A204.1 (cell line): ENCODE data around the gene CYB5R3.

Experiments
- FAIRE-seq: peaks from 2 replicates; lab custom pipeline; 2012; peaks lifted over from hg19 to GRCh38; lab: Jason Lieb, UNC

Gene CYB5R3

GRCh38 chr22:42649246-42650099 is at the start of gene CYB5R3:
TSS of gene CYB5R3 (minus strand) at chr22:42649392. CDS start at chr22:42649315, 77 bp downstream.
- FAIRE-seq, result no peak

GRCh38 chr22:42697542-42698013 is 48.4 kb upstream of the CYB5R3 start:
- FAIRE-seq, result no peak

- no peak for FAIRE-seq
Measured at GRCh38 chr22:42696331-42696967, 47.3 kb upstream of the CYB5R3 start.

GRCh38 chr22:42695294-42695693 is 46.1 kb upstream of the CYB5R3 start:
- no peak for FAIRE-seq

- FAIRE-seq, result no peak
Measured at GRCh38 chr22:42693763-42694683, 44.8 kb upstream of the CYB5R3 start.

GRCh38 chr22:42693055-42693762 is 44.0 kb upstream of the CYB5R3 start:
- FAIRE-seq, result no peak

GRCh38 chr22:42692239-42693054 is 43.3 kb upstream of the CYB5R3 start:
- no peak for FAIRE-seq

GRCh38 chr22:42691440-42691839 is 42.2 kb upstream of the CYB5R3 start:
- FAIRE-seq, result no peak

GRCh38 chr22:42688241-42689211 is 39.3 kb upstream of the CYB5R3 start:
- FAIRE-seq, result peak; percentile 95

GRCh38 chr22:42686756-42687491 is 37.7 kb upstream of the CYB5R3 start:
- FAIRE-seq, result no peak

GRCh38 chr22:42685941-42686653 is 36.9 kb upstream of the CYB5R3 start:
- no peak for FAIRE-seq

GRCh38 chr22:42684462-42685195 is 35.4 kb upstream of the CYB5R3 start:
- no peak for FAIRE-seq

GRCh38 chr22:42683578-42684283 is 34.5 kb upstream of the CYB5R3 start:
- no peak for FAIRE-seq

GRCh38 chr22:42682113-42682851 is 33.1 kb upstream of the CYB5R3 start:
- no peak for FAIRE-seq

- FAIRE-seq, result no peak
Measured at GRCh38 chr22:42680648-42681047, 31.5 kb upstream of the CYB5R3 start.

- no peak for FAIRE-seq
Measured at GRCh38 chr22:42679691-42680090, 30.5 kb upstream of the CYB5R3 start.
